ENCODE results near the gene KCNQ1.

The KCNQ1 gene

DNA sequence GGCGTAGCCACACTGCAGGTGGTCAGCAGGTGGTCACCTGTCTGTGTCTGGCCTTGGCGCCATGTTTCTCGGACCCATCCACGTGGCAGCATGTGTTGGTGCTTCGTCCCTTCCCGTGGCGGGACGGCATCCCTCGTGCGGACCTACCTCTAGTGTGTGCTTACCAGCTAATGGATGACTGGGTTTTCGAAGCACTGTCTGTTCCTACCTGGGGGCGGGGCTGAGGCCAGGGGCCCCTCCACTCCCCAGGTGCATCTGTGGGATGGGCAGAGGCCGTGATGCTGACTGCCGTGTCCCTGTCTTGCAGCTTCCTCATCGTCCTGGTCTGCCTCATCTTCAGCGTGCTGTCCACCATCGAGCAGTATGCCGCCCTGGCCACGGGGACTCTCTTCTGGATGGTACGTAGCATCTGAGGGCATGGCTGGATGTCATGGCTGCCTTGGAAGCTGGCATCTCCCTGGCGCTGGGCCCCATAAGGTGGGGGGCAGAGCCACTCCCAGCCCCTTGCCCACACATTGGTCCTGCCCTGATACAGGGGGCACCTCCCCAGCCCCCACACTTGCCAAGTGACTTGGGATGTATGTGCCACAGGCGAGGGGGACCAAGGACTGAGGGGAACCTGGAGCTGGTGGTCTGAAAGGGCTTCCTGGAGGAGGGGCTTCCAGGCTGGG is 82.9 kb downstream of the KCNQ1 start:
- no peak for DNase-seq

DNA sequence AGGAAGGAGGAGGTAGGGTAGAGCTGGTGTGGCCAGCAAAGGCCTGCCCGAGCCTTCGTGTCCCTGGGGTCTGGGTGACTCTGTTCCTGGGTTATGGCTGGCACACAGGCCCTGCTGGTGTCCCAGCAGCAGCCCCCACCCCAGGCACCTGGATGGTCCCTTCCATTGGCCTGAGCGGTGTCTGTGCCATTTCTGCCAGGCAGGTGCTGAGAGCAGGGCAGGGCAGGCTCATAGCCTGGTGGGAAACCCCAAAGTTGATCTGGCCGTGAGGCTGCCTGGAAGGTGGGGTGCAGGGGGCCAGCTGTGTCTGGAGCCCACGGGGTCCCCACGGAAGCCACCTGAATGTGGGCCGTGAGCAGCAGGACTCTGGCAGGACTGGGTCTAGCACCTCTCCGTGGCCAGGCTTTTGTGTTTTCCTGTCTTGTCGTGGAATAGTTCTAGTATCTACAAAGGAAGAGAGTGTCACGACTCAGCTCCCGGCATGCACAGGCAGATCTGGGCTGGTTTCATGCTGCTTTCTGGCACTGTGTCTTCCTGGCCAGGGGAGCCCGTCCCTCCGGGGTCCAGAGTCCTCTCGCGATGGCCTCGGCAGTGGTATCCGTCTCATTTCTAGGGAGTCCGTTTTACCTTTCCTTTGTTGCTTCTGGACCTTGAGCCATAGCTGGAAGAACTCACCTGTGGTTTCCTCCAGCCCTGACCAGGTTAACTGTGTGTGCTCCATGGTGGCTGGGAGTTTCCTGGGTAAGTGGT is 83.7 kb downstream of the KCNQ1 start:
- DNase-seq: no peak

DNA sequence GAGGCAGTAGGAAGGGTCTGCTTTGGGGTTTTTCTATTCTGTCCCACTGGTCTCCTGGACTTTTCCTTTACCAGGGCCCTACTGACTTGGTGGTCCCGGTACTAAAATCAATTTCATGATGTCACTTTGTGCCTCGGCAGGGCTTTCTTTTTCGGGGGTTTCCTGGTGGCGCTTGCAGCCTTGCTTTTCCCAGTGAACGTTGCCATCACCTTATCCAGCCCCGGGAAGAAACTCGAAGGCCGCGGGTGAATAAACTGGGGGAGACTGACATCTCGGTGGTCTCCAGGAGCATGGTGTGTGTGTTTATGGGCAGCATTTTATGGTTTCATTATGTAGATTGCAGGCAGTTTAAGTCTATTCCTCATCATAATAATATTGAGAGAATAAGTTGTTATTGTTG is 84.4 kb downstream of the KCNQ1 start:
- DNase-seq: no peak

DNA sequence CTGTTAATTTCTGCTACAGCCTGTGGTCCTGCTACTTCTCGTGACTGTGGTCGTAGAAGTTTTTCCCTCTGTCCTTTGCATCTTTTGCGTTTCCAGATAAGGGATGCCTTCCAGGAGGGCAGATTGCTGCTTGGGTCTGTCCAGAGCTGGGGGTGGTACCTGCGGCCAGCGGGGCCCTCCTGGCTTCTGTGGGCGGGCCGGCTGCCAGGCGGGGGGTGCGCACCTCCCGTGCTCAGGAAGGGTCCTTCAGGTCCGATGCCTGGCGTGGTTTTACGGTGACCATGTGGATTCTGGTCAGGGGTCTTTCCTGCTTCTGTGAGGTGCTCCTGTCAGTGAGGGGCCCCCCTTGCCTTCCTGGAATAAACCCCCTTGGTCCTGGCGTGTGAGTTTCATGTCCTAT is 84.8 kb downstream of the KCNQ1 start:
- DNase-seq: no peak

DNA sequence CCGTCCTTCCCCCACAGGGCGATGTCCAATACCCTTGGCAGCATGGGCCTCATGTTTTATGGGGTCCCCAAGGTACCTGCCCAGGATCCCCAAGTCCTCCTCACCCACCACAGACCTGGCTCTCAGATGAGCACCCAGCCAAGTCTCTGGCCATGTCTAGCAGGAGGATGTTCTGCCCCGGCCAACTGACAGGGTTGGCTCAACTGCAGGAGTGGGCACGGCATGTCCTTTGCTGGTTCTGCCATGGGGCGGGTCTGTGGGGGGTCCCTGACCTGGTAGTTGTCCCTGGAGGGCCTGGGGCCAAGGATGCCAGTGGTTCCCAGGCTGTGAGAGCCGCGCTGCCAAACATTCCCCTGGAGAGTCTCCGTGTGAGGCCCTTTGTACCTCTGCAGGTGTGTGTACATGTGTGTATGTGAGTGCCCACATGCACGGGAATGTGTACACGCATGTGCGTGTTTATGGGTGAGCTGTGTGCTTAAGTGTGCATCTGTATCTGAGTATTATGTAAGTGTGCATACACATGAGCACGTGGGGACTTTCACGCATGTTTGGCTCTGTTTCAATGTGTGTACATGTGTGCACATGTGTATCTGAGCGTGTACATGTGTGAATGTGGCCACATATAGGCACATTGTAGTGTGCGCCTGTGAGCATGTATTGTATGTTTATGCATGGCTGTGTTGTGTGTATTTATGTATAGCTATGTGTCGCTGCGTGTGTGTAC is 85.5 kb downstream of the KCNQ1 start:
- no peak for DNase-seq

DNA sequence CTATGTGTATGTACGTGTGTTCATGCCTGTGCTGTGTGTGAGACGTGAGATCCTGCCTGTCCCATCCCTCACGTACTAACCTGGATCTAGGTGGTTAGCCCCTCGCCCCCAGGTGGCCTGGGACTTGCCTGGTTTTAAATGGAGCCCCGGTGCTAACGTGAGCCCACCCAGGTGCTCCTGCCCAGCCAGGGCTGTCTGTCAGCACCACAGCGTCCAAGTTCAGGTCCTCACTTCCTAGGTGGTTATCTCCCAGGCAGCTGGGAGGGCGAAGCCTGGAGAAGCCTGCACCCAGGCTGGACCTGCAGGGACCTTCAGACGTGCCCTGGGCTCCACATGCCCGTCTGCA is 86.0 kb downstream of the KCNQ1 start:
- DNase-seq: no peak

DNA sequence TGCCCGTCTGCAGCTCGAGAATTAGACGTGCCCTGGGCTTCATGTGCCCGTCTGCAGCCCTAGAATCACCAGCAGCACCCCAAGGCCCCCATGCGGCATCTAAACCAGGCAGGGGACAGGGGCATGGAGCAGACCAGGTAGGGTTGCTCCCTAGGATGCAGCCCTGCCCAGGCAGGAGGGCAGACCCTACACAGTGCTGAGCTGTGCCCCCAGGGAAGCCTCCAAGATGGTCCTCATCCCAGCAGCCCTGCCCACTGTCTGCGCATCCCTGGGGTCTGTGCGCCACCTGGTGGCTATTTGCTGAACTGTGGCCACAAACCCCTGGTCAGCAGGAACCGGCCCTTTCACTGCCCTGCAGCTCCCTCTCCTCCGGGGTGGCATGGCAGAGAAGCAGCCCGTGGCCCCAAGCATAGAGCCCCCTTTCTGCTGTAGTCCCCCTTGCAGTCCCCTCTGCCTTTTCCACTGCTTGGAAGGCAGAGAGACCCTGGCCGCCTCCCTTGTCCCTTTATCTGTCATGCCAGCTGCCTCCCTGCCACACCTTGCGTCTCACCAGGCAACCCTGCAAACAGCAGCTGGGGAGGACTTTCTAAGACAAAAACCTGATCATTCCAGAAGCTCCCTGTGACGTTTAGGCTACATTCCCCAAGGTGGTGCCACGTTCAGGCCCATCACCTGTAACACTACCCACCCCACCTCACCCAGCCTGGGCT is 86.6 kb downstream of the KCNQ1 start:
- peak; percentile 35 to 67 (median 50) for DNase-seq

DNA sequence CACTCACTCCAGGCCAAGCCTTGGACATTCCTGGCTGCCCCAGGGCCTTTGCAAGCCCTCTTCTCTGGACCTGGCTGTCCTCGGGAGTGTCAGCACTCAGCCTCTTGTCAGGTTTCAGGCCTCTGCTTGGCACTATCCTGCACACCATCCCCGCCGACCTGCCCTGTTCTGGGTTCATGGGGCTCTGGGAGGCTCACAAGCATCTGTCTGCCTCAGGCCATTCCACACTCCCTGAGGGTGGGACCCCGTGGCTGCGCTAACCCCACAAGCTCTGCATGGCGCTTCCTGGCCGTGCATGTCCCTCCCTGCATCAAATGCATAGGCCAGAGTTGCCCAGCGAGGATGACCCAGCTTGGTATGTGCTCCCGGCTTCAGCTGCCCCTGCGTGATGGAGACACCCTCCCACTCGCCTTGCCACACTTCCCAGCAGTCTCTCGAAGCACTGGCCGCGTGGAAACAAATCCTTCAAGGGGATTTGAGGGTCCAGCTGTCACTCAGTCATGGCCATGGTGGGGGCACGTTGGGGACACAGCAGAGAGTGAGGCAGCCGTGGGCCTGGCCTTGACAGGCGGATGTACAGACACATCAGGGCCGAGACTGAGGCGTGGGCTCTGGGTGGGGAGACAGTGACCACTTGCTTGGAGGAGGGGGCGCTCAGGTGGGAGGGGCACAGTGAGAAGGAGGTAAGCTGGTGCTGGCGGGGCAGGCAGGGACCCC is 87.3 kb downstream of the KCNQ1 start:
- DNase-seq: no peak

DNA sequence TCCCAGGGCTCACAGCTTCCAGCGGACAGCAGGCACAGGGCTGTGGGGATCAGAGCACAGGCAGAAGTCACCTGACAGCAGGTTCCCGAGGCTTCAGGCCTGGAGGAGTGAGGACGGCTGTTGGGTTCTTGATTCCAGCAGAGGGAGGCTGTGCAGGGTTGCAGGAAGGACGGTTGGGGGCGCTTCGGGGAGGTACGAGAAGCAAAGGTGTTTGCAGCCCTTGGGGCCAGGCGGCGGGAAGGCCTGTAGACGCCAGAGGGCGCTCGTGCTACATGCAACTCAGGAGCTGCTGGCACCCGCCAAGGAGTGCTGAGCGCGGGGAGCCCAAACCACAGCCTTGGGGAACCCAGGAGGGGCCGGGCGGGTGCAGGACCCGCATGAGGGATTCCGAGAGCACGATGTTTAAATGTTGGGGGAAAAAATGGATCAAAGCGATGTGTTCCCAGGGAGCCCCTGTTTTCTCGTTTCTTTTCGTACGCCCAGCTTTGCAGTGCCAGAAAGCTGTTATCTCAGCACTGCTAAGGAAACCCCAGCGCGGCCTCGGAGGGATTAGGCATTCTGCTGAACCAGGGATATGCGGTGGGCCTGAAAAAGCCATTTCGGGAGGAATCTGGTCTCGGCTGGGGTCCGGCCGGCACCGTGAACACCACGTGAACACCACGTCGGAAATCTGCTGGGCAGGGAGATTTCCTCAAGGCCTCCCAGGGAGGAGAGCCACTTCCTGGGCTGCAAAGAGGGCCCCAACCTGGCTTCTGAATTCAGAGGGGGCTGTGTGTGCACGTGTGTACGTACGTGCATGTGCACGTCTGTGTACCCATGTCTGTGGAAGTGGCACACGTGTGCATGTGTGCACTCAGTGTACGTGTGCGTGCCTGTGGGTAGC is 88.1 kb downstream of the KCNQ1 start:
- peak; percentile 91 to 93 (median 92) for DNase-seq

DNA sequence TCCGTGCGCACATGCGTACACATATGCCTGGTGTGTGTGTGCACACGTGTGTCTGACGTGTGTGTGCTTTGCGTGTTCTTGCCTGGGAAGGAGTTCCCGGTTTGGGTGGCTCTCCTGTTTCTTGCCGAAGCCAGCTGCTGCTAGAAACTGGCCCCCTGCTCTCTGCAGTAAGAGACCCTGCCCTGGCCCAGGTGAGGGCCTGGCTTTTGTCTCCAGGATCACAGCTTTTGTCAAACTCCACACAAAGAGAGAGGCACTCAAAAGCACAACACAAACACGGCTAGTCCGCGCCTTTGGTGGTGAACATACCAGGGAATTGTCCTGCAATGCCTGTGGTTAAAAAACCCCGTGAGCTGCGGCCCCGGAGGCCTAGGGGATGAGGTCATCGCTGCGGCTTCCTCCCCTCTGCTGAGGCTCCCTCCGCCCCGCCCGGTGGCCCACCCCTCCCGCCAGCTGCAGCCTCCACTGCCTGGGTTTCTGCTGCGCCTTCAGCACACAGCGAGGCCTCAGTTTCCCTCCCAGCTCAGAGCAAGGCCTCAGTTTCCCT is 88.9 kb downstream of the KCNQ1 start:
- no peak for DNase-seq

DNA sequence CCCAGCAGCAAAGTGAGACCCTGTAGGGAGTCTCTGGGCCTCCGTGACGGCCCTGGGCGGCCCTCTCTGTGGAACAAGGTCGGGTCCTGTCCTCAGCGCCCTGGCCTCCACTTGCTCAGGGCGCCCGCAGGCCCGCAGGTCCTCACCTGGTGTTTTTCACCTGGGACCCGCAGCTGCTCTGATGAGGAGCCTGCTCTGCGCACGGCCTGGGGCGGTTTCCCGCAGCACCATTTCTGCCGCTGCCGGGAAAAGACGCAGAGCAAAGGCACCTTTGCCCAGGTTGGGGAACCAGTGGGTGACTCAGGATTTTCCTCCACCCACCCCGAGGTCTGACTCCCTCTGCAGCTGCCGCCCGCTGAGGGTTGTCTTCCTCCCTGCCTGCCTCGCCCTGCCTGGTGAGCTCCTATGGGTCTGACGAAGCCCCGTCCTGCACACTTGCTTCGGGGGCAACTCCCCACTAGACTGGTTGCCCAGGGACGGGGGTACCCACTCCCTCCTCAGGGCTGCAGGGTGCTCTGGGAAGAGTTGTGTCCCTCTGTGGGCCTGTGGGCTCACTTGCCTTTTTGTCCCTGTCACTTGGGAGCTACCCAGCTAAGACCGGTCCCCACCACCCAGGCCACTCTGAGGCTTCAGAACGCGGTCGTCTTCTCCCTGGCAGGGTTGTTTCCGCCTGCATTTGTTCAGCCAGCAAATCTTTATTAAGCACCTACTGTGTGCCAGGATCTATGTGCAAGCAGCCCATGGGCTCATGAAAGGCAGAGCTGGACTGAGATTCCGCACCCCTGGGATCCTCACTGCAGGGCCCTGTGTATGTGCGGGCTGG is 89.5 kb downstream of the KCNQ1 start:
- no peak for DNase-seq

DNA sequence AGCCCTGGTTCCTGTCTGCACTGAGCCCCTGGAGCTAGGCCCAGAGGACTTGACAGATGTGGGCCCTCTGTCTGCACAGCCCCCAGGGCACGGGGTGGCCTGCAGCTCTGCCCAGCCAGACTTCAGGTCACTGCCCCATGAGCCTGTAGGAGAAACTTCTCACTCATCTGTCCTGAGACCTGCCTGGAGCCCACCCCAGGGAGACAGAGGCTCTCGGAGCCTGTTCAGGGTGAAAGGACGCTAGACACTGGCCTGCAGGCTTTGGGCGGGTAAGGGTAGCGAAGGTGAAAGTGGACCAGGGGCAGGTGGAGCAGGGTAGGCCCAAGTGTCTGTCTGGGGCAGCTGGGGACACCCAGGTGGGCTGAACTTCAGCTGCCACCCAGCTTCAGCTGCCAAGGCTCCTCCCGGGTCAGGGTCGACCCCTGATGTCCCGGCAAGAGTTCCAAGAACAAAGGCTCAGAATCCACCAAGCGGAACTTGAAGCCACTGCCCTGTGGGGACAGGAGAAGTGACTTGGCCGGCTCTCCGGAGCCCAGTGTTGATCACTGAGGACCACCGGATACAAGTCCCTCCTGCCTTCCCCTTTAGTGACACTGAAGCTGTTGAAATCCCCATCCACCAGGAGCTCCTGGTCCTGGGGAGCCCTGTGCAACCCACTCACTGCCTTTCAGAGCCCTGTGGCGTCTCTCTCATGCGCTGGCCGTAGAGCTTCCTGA is 90.3 kb downstream of the KCNQ1 start:
- DNase-seq: no peak

DNA sequence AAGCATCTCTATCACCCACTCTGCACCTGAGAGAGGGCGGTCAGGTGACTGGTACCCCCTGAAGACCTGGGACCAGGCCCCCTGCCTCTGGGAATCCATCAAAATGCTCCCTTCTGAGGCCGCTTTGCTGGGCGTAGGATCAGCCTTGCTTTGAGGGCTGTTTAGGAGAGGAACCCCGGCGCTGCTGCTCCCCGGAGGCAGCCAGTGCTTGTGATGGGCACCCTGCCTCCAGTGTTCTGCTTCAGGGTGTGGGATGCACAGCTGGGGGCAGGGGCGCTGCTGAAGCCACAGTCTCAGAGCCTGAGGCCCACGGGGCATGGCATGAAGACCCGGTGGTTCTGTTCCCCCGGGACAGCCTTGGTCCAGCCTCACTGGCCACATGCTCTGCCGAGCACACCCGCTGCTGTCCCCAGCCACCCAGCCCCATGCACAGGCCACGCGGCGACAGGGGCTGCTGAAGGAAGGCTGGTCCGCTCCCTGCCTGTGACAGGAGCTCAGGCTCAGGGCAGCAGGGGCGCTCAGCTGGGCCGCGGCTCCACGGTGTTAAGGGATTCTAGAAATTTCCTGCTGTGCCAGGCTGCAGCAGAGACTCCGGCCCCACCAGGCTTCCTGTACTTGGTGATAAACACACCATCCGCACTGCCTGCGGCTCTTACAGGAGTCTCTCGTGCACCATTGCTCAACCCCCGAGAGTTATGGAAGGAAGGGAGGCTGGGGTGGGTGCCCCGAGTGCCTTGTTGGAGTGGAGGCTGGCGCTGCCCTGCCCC is 91.0 kb downstream of the KCNQ1 start:
- DNase-seq: no peak

DNA sequence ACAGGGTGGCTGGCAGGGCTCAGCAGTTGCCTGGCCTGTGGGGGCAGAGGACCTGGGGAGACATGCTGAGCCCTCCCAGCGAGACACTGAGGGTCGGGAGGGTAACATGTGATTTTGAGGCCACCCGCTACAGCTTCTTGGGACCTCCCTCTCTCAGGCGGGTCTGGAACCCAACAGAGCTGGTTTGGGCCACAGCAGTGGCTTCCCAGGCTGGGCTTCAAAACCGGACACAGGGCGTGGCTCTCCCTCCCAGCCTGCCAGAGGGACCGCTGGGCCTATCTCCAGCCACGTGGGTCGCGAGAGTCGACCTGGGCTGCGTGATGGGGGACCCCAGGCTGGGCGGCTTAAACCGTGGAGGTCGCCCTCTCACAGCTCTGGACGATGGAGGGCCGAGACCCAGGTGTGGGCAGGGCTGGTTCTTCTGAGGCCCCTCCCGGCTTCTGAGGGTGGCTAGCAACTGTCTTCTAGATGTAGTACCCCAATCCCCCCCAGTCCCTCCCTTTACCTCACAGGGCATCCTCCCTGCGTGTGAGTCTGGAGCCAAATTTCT is 91.7 kb downstream of the KCNQ1 start:
- no peak for DNase-seq

DNA sequence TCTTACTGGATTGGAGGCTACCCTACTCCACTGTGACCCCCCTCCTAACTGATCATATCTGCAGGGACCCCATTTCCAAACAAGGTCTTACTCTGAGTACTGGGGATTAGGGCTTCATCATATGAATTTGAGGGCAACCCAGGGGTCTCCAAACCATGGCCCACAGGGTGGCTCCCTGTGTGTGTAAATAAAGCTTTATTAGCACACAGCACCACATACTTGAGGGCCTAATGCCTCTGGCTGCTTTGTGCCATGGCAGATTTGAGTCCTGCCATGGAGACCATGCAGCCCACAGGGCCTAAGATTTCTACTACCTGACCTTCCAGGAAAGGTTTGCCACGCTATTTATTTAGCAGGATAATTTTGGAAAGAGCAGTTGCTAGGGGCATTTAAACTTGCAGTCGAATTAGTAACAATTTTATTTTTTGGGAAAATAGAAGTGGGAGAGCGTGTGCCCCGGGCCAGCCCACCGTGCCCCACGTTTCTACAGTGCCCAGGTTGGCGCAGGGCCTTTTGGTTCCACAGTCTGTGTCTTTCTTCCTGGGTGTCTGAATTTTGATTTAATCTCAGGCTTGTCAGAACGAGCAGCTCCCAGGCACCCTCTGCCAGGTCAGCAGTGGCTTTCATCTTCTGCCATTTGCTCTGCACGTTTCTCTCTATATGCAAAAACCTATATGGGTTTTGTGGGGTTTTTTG is 92.3 kb downstream of the KCNQ1 start:
- no peak for DNase-seq

DNA sequence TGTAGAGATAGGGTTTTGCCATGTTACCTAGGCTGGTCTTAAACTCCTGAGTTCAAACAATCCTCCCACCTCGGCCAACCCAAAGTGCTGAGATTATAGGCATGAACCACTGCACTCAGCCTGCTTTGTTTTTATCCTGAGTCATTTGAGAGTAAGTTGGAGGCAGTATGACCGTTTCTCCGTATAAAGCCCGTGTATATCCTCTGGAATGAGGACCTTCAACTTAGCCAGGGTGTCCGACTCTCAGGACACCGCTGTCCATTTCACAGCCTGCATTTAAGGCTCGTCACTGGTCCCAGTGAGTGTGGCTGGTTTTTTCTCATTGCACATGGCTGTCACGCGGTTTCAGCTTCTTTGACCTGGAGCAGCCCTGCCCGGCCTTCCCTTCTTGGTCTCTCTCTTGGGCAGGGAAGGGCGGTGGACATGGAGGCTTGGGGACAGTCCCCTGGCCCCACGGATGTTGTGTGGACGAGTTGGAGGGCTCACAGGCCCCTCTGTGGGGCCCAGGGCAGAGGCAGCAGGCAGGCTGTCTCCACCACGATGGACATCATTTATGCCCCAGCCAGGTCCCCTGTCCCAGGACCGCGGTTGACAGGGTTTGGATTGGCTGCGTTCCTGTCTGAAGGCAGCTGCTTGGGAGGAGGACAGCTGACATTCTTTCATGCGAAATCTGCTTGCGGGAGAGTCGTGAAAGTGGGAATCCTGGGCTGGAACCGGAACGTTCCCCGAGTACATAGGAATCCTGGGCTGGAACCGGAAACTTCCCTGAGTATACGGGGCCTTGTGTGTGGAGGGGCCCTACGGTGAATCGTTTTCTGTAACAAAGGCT is 93.3 kb downstream of the KCNQ1 start:
- DNase-seq: no peak

DNA sequence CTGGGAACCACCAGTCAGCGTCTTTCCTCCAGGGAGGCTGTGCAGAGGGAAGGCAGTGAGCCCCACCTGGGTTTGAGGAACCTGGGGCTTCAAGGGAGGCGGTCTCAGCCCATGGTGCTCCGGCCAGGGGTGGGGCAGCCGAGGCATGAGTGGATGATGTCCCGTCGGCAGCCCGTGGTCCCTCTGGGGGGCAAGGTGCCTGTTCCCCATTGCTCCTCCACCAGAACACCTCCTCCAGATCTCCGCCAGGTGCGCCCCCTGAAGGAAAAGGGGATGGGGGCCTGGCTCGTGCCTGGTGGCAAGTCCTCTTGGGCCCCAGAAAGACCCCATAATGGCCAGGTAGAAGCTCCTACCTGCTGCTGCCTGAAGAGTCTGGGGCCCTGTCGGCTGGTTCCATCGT is 94.1 kb downstream of the KCNQ1 start:
- DNase-seq: no peak

Data from activated naive CD4-positive, alpha-beta T cell (primary cell).